HT-29 (cell line): ENCODE data around the gene NEMP2. TPM values are rescaled to one million over a fixed set of nuclear protein-coding genes. Genes with fewer than 3 reads are reported as not detected.
"Not testable (repeated sequence)": the region's sequence is repeated elsewhere in the genome, so short reads cannot be mapped to it uniquely, and the experiment has no call there.

ENCODE experiments used
- DNase-seq: peaks from one replicate; pipeline ENCODE4 v3.0.0-alpha.2; 2015; ENCODE audit warnings: low spot score
- total RNA-seq: library from RNA; depleted of rRNA; stranded (reverse); fragments of >200 nt; shearing (Covaris generic); gene quantifications from 2 replicates; pipeline ENCODE4 v1.2.3, GENCODE V29; 2014

Gene NEMP2
- total RNA-seq, 1 experiment from 2014 or later: 2.0 TPM

DNA sequence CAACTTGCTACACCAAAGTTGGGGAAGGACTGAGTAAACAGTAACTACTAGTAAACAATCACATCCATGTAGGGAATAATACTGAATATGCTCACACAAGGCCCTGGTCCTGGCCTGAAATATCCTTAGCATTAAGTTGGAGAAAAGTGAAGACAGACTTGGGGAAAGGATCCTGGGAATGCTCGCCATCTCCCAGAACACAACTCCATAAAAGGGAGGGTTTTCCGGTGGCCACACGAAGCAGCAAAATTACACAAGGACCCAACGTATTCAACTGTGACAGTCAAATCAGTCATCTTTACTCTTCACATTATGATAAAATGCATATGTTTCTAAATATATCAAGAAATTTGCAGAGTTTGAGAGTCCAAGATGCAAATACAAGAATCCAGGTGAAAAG, 7.3 kb downstream of the NEMP2 start:
- DNase-seq: no peak

DNA sequence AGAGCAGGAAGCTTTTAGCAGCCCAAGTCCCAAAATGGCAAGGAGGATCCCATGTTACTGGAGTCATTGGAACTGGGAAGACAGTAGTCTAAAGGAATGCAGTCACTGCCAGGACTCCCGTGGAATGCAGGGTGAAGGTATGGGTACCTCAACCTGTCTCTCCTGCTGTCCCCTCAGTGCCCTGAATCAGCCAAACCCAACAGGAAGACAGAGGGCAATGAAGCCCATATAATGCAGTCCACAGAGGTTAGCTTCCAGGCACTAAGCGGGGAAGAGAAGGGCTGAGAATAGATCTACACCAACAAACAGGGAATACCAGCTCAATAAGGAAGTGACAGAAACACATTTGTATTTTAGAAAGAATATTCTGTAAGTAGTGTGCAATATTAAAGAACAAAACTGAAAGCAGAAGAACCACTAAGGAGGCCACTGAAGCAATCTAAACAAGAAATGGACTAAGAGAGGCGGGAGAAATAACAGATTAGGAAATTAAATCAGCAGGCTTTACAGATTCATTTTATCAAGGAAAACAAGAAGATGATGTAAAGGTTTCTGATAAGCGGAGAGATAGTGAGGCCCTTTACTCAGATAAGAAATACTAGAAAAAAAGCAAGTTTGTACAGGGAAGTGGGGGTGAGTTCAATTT, 8.3 kb downstream of the NEMP2 start:
- DNase-seq: no peak

DNA sequence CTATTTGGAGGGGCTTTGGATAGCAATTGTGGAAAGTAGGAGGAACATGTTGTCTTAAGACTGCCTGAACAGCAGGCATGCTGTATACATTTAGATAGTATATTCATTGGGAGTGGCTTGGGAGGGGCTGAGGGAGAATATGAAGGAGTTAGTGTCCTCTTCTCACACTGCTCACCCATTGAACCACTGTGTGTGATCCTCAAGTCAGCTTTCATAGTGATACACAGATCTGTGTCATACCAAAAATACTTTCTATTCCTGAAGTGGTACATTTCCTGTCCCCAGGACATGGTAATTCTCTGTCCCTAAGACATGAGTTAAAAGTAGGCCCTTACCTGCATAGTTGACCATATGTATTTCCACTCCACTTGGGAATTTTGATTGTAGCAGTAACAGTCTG, 9.6 kb downstream of the NEMP2 start:
- no peak for DNase-seq

DNA sequence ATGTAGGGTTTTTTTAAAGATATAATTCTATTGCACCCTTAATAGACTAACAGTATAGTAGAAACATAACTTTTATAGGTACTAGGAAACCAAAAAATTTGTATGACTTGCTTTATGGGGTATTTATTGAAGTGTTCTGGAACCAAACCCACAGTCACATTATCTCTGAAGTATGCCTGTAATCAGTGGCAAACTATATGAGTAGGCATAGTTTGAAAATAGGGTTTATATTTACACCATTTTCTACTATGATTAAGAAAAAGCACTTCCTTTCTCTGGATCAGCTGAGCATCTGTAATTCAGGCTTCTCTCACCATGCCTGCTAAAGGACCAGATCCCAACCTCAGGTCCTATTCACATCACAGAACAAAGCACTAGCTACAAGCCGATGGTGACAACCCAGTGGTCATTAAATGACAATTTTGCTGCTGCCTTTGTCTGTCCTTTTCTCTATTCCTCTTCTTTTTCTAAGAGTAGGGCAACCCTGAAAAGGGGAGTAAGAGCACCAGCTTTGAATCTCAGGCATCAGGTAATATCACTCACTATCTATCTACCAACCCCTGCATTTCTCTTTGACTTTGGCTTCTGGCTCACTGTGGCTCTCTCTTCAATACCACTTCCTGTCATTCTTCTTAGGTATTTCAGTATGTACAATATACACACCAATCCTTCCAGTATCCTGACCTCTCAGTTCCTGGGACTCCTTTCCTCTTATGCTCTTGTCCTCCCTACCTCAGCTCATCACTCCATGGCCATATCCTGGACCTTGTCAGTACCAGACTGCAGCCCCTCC, 14.4 kb downstream of the NEMP2 start:
- no peak for DNase-seq

DNA sequence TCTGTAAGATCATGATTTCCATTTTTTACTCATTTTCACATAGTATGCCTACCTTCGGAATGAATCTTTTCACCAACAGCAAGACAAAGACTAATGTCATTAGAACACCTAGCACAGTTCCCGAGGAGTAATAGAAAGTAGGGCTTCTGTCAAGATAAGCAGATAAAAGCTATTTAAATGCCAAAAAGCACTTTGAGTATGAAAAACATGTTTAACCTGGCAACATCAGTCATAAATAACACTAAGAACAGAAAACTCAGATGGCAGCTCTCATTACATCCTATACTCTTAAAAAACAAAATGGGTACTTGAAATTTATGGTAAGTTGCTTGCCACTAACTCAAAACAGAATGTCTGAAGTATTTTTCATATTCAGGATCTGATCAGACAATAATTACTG, 17.1 kb downstream of the NEMP2 start:
- no peak for DNase-seq

DNA sequence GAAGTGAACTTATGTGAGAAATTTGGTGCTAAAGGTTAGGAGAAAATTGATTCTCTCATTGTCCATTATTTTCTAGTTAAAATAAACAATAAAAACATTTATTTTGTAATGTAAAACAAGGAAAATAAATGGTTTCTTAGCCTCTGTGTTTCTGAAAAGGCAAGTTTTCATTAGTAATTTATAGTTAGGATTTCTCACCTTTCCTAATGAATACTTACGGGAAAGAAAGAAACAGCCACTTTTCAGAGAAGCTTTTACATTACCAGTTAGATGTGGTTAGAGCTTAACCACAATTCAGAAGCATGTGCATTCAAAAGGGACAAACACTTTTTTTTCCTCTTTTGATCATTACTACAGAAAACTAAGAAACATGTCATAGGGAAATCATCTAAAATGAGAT, 18.8 kb downstream of the NEMP2 start:
- no peak for DNase-seq

DNA sequence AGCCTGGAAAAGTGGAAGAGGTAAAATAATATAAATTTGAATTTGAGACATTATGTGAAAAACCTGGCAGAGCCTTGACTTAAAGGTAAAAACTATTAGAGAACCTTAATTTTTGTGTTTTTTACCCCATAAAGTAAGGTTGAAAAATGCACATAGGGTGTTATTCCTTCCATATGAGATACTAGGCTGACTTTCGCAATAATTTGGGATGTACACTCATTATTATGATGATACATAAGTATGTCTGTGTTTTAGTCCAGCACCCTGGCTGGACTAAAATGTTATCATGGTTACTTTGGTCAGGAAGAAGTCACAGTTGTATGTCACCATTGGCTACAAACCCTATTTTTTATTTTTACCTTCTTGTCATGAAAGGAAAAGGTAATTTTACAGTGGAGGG, 19.8 kb downstream of the NEMP2 start:
- no peak for DNase-seq

DNA sequence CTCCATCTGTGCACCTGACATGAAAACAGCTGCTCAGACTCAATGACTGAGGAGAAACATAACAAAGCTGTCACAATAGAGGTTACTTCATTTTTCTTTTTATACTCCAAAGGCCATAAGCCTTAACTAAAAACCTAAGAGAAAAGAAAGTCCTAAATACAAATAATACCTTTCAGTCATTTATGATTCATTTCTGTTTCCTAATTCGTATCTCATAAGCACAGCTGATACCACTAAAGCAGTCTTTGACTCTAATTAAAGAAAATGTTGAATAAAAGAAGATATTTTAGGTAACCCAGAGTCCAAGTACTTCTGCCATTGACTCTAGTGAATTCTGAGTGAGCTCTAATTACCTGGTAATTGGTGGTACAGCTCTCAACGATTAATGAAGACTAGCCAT, 20.6 kb downstream of the NEMP2 start:
- no peak for DNase-seq

DNA sequence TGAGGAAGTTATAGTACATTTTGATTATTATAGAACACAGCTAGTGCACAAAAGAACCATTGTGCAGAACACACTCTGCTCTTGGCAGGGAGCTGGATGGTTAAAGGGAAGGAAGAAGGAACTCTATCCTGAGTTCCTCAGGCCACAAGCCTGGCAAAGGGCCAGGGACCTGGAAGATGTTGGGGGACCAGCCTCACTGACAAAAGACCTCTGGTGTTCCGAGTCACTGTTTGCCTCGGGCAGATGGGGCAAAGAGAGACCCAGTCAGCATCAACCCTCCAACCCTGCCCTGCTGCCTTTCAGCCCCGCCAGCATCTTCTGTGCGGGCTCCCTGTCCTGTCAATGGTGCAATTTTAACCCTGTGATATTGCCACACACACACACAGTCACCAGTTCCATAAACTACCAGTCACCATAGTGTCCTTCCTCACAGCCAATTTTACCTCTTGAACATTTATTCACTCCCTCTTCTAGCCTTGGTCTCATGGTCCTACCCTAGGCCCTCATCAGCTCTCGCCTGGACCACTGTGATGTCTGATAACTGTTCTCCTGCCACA, 21.9 kb downstream of the NEMP2 start:
- DNase-seq: no peak

DNA sequence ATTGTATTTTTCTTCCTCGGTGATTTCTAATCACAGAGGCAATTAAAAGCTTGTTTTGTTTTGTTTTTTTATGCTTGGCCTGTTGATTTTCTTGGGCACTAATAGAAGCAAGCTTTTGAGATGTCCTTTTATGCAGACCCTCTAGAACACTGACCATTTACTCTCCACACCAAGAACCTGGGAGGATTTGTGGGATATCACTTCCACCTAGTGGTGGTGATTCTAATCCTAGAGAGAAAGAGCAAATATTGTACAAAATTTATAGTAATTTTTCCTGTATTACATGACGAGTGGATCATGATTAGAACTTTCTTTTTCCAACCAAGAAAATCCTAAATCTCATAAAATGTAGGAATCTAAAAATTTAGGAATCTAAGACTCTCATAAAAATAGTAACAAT, 23.4 kb downstream of the NEMP2 start:
- peak; percentile 68 for DNase-seq

DNA sequence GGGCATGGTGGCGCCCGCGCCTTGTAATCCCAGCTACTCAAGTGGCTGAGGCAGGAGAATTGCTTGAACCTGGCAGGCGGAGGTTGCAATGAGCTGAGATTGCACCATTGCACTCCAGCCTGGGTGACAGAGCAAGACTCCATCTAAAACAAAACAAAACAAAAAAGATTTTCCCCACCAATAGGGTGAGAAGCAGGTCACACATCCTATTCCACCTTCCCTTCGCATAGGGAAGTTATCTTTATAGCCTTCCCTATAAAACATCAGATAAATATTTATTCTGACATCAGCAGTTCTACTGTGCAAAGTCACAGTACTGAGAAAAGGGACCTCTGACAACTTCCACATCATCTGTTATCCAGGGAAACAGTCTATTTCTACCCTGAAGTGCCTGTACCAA, 24.6 kb downstream of the NEMP2 start:
- peak; percentile 41 for DNase-seq

DNA sequence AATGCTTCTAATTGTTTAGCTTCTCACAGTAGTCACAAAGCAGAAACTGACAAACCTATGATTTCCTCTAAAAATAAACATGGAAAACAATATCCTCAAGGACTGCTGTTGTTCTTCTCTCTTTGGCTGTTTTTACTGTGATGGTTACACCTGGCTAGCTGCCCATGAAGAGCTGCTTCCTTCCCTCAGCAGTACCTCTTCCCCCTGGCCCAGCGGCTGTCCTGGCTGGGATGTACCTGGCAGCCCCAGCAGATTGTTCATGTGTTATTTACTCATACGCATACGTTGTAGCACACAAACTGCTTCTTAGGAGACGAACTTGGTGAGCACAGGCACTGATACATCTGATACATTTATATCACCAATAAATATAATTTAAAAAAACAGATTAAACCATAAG, 27.4 kb downstream of the NEMP2 start:
- peak; percentile 54 for DNase-seq

DNA sequence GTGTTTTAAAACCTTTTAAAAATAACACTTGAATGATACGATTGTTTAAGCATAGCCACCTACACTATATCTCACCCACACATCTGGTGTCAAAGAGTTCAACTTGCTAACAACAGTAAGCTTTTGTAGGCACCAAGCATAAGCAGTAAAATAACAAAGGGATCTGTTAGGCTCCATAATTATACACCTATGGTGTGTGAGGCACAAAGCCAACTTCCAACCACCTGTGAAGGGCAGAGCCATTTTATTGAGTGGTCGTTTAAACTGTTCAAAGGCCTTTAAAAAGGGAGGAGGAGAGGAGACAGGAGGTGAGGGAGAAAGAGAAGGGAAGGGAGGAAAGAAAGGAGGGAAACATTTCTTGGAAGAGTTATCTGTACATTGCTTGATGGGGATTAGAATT, 27.9 kb downstream of the NEMP2 start:
- DNase-seq: peak; percentile 80

DNA sequence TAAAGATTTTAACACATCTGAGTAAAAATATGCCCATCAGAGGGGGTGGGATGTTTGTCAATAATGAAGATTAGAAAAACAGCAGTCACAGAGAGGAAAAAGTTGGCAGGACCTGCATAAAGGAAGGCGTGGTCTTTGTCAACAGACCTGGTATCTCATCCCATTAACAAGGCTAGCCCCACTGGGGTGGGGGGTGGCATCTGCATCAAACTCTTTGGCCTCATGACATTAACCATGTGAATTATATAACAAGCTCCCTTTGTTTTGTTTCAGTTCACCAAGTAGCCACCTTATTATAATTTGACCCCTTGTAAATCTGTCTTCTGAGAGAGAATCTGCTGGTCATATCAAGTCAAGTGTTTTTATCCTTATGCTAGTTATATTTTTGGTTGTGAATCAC, 28.8 kb downstream of the NEMP2 start:
- DNase-seq: no peak

DNA sequence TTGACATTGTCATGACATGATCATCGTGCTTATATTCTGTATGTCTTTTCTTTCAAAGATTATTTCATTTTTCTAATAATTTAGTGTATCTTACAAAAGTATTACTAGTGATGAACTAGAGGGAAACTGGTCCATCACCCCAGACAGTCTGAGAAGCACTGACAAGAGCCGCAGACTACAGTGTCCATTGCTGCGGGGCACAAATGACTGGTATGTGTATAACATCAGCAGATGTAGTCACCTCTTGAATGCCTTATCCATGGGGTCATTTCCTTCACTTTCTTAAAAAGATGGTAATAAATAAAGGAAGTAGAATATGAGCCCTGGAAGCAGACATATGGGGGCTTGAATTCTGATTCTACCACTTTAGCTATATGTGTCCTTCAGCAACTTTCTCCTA, 29.6 kb downstream of the NEMP2 start:
- no peak for DNase-seq

DNA sequence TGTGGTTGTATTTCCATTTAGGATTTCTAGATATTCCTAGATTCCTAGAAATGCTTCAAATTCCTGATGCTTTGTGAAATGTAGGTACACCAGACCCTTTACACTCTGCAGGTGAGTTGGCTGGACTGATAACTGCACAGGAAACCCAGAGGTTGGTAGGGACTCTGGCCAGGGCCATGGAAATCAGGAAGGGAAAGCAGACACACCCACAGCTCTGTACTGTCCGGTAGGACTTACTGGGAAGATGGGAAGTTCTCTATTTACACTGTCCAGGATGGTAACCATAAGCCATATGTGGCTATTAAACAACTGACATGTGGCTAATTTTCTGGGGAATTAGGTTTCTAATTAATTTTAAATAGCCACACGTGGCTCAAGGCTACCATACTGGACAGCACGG, 31.4 kb downstream of the NEMP2 start:
- DNase-seq: no peak

DNA sequence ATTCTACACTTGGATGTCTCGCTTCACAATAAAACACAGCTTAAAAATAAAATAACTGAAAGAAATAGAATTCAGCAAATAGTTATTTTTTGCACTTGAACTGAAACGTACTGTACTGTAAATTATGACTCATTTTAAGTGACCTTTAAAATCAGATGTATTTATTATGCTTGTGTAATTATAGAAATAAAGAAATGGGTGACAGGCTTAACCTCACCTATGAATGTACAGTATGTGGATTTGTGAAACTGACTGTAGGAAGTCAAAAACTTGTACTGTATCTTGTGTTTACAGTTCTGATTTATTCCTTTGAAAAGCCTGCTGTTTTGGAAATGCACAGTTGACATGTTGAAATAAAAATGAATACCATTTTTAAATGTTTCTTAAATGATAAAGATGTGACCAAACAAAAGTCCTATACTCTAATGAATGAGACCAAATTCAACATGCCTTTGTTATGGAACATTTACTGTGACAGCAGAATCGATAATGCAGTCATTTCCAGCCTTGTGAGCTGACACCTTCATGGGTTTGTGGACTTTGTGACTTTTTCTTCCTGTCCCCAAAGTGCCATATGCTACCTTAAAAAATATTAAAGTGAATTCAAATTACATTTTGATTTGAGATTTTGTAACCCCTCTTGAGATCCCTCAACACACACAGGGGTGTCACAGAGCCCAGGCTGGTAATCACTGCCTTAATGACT, 32.7 kb downstream of the NEMP2 start:
- DNase-seq: no peak

DNA sequence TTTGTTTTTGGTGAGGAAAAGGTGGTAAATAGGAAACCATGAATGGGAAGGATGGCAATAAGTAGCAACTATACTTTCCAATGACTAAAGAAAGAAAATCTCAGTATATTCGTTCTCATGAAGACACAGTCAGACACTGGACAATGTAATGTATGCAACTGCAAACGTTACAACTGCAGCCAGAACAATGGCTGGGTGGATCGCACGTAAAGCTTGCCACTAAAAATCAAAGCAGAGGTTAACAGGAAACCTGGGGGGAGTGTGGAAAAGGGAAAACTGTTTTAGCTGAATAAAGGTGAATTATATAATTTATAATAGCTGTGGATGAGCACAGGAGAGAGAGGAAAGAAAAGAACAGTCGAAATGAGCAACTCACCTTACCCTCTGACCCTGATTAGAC, 33.3 kb downstream of the NEMP2 start:
- DNase-seq: no peak

DNA sequence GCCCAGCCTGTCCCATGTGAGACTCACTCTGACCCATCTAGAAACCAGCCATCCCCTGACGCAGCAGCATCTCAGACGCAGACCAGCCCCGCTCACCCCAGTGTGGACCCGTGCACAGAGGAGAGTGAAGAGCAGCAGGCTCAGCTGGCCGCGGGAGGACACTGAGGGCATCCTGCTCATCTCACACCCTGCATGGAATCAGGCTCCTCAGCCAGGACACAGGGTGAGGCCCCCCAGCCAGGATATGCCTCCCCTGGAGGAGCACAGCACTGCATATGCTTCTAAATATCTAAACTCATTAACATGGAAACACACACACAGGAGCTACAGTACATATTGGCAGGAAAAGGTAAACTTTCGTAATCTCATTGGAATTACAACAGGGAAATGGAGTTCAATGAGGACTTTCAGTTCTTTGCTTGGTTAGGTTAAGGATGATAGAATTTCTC, 34.4 kb downstream of the NEMP2 start:
- DNase-seq: no peak

DNA sequence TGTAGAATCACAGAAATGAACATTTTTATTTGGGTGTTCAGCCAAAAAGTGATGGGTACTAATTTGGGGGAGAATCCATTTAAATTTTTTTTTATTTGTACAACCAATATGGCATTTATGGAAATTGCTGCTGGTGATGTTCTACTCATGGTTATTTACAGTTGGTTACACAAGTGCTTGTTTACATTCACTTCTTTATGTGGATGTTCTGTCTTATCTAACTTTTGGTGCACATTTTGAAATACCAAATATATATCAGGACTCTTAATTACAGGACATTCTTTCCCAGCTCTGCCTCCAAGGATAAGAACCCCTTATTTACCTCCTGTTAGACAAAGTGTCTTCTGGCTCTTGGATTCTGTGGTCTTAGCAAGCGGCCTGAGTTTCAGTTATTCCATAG, 35.2 kb downstream of the NEMP2 start:
- no peak for DNase-seq

DNA sequence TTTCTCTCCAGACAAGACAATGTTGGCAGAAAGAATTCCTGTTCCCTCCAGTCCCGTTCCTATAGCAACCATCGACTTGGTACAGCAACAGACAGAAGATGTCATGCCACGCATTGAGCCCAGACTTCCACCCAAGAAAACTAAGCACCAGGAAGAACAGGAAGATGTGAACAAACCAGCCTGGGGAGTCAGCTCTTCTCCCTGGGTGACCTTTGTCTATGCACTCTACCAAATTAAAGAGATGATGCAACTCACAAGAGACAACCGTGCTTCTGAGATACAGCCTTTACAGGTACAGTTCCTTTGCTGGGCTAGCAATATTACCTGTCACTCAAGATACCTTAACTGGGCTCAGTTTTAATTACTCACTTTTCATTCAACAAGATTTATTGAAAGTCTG, 37.1 kb downstream of the NEMP2 start:
- DNase-seq: peak; percentile 31

DNA sequence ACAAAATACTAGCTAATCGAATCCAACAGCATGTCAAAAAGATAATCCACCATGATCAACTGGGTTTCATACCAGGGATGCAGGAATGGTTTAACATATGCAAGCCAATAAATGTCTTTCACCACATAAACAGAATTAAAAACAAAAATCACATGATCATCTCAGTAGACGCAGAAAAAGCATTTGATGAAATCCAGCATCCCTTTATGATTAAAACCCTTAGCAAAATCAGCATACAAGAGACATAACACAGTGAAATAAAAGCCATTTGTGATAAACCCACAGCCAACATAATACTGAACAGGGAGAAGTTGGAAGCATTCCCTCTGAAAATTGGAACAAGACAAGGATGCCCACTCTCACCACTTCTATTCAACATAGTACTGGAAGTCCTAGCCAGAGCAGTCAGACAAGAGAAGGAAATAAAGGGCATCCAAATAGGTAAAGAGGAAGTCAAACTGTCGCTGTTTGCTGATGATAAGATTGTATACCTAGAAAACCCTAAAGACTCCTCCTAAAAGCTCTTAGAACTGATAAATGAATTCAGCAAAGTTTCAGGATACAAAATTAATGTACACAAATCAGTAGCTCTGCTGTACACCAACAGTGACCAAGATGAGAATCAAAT, 39.8 kb downstream of the NEMP2 start:
- DNase-seq: not testable (repeated sequence)
